Glomerular endothelial cell (primary cell): Measurements from ENCODE around the gene PRM3. TPM values are rescaled to one million over a fixed set of nuclear protein-coding genes. Genes with fewer than 3 reads are reported as not detected.

ENCODE experiments used
- DNase-seq: peaks from one replicate; pipeline ENCODE4 v3.0.0-alpha.2; 2011; ENCODE audit warnings: low read depth, low spot score; ENCODE audit errors: extremely low read depth
- total RNA-seq: library from RNA; depleted of rRNA; stranded (reverse); fragments of >200 nt; gene quantifications from 2 replicates; pipeline ENCODE4 v1.2.3, GENCODE V29; 2015

PRM3 gene
- total RNA-seq, 1 donor from 2014 or later: not detected

- no peak for DNase-seq
These were observed 25.3 kb downstream of the PRM3 start for GRCh38 chr16:11248133-11248532.

GRCh38 chr16:11245988-11246387 lies 27.4 kb downstream of the PRM3 start:
- no peak for DNase-seq

DNA sequence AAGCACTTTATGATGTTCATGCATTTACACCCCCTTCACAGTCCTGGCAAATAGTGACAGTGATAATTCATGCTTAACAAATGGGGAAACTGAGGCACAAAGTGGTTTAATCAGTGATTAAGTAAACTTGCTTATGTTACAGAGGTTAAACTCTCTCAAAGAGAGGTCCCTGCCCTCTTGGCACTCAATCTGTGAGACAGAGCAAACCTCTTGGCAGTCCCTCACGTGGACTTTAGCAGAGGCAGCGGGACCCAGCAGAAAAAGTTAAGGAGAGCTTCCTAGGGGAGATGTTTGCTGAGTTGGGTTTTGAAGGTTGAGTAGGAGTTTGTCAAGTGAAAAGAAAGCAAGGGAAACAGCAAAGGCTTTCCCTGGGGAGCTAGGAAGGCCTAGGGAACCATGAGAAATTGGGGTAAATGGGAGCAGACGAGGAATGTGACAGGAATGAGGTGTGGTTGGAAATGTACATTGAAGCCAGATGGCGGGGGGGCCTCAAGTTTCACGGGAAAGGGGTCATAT lies 28.1 kb downstream of the PRM3 start:
- no peak for DNase-seq

DNA sequence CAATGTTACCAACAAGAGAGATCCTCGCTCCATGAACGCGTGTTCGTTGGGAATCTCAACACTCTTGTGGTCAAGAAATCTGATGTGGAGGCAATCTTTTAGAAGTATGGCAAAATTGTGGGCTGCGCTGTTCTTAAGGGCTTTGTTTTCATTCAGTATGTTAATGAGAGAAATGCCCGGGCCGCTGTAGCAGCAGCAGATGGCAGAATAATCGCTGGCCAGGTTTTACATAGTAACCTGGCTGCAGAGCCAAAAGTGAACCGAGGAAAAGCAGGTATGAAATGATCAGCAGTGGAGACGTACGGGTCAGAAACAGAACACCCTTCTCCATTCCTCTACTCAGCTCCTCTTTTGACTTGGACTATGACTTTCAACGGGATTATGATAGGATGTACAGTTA lies 30.8 kb downstream of the PRM3 start:
- DNase-seq: no peak

- no peak for DNase-seq
These were observed 31.8 kb downstream of the PRM3 start for GRCh38 chr16:11241480-11242204.

DNA sequence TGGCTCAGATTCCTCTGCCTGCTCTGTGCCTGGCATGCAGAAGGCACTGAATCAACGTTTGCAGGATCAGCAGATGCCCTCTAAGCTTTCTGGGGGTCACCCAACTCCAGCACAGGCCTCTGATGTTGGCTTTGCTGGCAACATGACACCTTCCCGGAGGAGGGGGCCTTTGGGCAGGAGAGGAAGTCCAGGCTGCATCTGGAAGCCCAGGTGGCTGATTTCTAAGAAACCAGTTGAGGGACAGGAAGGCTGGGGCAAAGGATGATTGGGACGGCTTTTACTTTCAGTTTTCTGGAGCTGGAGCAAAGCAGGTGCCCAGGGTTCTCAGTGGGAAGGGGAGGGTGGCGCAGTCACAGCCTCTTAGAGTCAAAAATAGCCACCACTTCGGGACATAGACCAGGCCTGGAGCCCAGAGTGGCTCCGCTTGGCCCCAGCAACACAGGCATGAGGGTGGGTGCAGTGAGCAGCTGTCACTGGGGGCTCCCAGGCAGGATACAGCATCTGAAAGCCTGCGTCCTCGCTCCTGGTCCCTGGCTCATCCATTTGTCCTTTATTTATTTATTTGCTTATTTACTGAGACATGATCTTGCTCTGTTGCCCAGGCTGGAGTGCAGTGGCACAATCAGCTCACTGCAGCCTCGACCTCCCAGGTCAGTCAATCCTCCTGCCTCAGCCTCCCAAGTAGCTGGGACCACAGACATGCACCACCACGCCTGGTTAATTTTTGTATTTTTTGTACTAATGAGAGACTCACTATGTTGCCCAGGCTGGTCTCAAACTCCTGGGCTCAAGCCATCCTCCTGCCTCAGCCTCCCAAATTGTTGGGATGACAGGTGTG lies 32.6 kb downstream of the PRM3 start:
- no peak for DNase-seq

GRCh38 chr16:11239644-11240632 lies 33.5 kb downstream of the PRM3 start:
- no peak for DNase-seq

- no peak for DNase-seq
These were observed 34.9 kb downstream of the PRM3 start for GRCh38 chr16:11238272-11239202.

DNA sequence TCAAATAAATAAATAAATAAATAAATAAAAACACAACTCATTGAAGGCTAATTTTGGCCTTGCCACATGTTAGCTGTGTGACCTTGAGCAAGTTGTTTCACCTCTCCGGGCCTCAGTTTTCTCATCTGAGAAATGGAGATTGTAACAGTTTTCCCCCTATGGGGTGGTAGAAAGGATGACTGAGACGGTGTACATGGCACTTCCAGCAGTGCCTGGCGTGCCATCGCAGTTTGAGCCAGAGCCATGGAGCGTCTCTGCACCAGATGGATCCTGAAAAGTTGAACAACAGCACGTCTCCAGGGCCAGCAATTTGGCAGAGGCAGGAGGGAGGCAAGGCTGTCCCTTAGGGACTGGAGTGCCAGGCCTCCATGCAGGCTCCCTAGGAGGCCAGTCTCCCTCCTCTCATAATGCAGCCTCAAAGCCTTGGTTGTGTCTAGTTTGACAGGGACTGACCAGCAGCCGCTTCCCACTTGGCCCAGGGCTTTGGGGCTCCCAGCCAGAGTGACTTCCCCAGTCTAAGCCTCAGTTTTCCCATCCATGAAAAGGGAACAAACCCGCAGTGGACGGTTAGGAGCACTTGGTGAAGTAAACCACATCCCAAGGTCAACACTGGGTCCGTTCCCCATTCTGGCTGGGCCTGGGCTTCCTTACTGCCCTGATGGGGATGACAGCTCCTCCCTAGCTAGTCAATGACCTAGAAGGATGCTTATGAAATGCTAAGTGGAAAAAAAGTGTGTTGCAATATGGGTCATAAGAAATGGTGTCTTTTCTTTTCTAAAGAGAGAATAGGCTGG lies 36.8 kb downstream of the PRM3 start:
- no peak for DNase-seq

DNA sequence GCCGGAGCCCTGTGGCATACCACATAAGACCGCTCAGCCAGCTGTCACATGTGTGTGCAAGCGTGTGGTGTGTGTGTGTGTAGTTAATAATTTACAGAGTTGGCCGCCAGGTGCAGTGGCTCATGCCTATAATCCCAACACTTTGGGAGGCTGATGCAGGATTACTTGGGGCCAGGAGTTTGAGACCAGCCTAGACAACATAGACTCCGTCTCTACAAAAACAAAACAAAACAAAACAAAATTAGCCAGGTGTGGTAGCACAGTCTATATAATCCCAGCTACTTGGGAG lies 37.8 kb downstream of the PRM3 start:
- DNase-seq: no peak

GRCh38 chr16:11234884-11235702 lies 38.3 kb downstream of the PRM3 start:
- DNase-seq: no peak

GRCh38 chr16:11233727-11234376 lies 39.6 kb downstream of the PRM3 start:
- no peak for DNase-seq

- no peak for DNase-seq
These were observed 40.3 kb downstream of the PRM3 start for GRCh38 chr16:11232852-11233726.

DNA sequence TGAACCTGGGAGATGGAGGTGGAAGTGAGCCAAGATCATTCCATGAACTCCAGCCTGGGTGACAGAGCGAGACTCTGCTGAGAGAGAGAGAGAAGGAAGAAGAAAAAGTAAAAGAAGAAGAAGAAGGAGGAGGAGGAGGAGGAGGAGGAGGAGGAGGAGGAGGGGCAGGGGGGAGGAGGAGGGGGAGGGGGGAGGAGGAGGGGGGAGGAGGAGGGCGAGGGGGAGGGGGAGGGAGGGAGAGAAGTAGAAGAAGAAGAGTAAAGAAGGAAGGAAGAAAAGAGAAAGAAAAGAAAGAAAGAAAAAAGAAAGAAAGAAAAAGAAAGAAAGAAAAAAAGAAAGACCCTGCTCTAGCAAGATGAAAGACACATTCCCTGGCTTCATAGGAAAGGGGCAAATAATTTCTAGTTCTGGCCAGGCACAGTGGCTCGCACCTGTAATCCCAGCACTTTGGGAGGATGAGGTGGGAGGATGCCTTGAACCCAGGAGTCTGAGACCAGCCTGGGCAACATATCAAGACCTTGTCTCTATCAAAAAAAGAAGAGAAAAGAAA lies 41.1 kb downstream of the PRM3 start:
- DNase-seq: no peak

GRCh38 chr16:11231367-11231970 lies 42.0 kb downstream of the PRM3 start:
- no peak for DNase-seq

DNA sequence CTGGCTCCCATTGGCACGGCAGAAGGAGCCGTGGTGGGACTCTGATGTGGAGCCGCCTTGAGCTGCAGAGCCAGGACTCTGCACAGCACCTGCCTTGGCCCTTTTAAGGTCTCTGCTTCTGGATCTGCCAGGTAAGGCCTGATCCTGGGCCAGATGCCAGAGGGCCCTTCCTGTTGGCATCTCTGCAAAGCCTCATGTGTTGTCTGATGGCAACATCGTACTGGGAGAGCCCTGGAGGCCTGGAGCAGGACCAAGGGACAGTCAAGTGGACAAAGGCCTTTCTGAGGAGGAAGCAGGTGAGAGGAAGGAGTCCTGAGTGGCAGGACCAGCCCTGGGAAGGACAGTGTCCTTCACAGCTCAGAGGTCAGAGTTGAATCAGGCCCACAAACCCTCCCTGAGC lies 43.5 kb downstream of the PRM3 start:
- no peak for DNase-seq
